ENCODE results near the gene SLC5A2.
"Not testable (repeated sequence)": the region's sequence is repeated elsewhere in the genome, so short reads cannot be mapped to it uniquely, and the experiment has no call there.

Gene SLC5A2

GRCh38 chr16:31529108-31529936 is 46.4 kb downstream of the SLC5A2 start:
- no peak for DNase-seq (ENCODE audit: low spot score)

- no peak for DNase-seq (ENCODE audit: low spot score)
These were observed 47.0 kb downstream of the SLC5A2 start for GRCh38 chr16:31529937-31530312.

DNA sequence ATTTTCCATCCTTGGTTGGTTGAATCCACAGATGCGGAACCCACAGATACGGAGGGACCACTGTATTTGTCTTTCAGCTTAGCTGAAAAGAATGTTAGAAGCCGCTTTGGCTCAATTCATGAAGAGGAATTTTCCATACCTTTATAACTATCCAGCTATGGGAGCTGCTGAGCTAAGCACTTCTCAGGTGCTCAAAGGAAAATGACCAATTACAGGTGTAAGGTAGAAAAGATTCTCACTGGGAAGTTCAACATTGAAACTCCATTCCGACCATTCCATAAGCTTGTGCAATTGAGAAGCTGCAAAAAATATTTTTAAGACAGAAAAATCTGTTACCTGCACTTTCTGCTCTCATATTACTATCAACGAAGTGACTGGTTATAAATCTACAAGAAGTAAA is 47.5 kb downstream of the SLC5A2 start:
- no peak for DNase-seq (ENCODE audit: low spot score)

DNA sequence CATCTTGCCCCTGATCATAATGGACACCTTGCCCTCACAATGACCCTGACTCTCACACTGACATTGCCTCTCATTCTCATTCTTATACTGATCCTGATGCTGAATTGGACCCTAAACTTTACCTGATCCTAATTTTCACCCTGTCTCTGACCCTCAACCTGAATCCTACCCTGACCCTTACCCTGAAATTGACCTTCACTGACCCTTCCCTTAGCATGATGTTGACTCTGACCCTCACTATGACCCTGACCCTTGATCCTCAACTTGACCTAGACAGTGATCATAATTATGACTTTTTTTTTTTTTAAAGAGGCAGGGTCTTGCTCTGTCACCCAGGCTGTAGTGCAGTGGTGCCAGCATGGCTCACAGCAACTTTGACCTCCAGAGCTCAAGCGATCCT is 48.2 kb downstream of the SLC5A2 start:
- DNase-seq (ENCODE audit: low spot score) = no peak

DNA sequence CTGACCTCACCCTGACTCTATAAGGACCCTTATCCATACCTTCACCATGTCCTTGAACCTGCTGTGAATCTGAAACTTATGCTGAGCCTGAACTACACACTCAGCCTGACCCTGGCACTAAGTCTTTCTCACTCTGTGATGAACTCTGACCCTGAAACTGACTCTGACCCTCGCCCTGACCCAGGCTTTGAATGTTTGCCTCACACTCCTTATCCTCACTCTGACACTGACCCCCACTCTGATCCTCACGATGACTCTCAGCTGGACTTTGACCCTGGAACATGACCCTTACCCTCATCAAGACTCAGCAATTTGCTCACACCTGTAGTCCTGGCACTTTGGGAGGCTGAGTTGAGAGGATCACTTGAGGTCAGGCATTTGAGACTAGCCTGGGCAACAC is 49.2 kb downstream of the SLC5A2 start:
- no peak for DNase-seq (ENCODE audit: low spot score)

- DNase-seq (ENCODE audit: low spot score) = no peak
These were observed 50.0 kb downstream of the SLC5A2 start for GRCh38 chr16:31532896-31533295.

DNA sequence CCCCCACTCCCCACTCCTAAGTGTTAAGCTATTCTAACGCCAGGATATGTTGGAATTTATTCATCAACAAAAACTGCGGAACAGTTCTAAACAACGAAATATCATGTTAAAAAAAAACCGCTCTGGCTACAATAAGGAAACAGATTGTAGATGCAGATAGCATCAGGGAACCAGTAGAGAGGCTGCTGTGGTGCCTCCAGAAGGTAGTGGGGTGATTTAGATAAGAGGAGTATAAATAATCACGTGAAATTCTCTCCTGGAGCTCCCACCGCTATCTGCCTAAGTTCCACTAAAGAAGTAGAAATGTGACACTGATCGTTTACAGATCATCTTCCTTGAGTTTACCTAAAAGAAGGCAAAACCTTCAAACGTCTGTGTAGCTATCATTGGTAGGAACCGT is 52.8 kb downstream of the SLC5A2 start:
- DNase-seq (ENCODE audit: low spot score) = no peak

- DNase-seq (ENCODE audit: low spot score) = no peak
These were observed 54.0 kb downstream of the SLC5A2 start for GRCh38 chr16:31536804-31537361.

GRCh38 chr16:31537362-31538242 is 54.7 kb downstream of the SLC5A2 start:
- DNase-seq (ENCODE audit: low spot score) = no peak

DNA sequence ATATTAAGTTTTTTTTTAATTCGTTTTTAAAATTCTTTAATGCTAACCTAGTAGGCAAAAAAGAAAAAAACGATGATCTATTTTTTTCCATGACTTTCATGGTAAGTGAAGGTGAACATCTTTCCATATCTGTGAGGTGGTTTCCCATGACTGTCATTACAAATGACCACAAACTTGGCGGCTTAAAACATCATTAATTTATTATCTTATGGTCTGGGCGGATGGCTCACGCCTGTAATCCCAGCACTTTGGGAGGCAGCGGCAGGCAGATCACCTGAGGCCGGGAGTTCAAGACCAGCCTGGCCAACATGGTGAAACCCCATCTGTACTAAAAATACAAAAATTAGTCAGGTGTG is 55.3 kb downstream of the SLC5A2 start:
- DNase-seq (ENCODE audit: low spot score) = not testable (repeated sequence)

DNA sequence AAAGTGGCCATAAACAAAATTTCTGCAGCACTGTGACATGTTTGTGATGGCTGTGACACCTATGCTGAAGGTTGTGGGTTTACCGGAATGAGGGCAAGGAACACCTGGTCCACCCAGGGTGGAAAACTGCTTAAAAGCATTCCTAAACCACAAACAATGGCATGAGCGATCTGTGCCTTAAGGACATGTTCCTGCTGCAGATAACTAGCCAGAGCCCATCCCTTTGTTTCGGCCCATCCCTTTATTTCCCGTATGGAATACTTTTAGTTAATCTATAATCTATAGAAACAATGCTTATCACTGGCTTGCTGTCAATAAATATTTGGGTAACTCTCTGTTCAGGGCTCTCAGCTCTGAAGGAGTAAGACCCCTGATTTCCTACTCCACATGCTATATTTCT is 56.8 kb downstream of the SLC5A2 start:
- not testable (repeated sequence) for DNase-seq (ENCODE audit: low spot score)
